HepG2 (cell line): ENCODE data around the gene CHKB.

Experiments
- MTA1 ChIP-seq: sonication (generic); formaldehyde crosslinking; IDR thresholded peaks from 2 replicates; pipeline ENCODE4 v1.4.0; 2020; ENCODE audit warnings: missing genetic modification reagents, mild to moderate bottlenecking, borderline replicate concordance
- TF ChIP-seq, protein P1 (sequence below): sonication (generic); formaldehyde crosslinking; IDR thresholded peaks from 2 replicates; pipeline ENCODE4 v1.4.0; 2020; ENCODE audit warnings: missing genetic modification reagents, borderline replicate concordance

DNA sequence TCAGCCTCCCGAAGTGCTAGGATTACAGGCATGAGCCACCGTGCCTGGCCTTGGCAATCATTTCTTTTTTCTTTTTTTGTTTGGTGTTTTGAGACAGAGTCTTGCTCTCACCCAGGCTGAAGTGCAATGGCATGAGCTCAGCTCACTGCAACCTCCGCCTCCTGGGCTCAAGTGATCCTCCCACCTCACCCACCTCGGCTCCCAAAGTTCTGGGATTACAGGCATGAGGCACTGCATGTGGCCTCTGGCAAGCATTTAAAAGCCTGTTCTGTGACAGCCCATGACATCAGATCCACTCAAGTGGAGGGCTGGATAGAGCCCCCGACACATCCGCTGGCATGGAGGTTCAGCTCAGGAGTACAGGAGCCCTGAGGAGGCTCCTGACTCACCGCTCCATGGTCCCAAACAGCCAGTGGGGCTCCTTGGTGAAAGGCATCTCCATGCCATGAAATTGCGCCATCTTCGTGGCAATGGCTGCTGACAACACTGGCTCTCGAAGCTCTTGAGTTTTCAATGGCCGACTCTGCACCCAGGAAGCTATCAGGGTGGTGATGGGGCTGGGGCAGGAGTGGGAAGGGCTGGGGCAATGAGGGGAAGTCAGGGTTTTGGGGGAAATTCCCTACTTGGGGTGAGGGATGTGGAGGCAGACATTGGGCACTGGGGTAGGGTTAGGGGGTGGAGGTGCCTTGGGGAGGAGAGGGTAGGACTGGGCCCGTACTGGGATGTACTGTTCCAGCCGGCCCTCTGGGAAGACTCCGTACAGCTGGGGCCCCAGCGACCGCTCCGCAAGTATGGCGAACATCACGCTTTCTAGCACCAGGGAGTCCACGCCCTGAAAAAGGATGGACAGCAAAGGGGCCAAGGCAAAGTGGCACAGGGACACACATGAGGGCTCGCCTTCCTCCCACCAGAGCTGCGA lies 1.4 kb downstream of the CHKB start:
- TF ChIP-seq, protein P1, sequence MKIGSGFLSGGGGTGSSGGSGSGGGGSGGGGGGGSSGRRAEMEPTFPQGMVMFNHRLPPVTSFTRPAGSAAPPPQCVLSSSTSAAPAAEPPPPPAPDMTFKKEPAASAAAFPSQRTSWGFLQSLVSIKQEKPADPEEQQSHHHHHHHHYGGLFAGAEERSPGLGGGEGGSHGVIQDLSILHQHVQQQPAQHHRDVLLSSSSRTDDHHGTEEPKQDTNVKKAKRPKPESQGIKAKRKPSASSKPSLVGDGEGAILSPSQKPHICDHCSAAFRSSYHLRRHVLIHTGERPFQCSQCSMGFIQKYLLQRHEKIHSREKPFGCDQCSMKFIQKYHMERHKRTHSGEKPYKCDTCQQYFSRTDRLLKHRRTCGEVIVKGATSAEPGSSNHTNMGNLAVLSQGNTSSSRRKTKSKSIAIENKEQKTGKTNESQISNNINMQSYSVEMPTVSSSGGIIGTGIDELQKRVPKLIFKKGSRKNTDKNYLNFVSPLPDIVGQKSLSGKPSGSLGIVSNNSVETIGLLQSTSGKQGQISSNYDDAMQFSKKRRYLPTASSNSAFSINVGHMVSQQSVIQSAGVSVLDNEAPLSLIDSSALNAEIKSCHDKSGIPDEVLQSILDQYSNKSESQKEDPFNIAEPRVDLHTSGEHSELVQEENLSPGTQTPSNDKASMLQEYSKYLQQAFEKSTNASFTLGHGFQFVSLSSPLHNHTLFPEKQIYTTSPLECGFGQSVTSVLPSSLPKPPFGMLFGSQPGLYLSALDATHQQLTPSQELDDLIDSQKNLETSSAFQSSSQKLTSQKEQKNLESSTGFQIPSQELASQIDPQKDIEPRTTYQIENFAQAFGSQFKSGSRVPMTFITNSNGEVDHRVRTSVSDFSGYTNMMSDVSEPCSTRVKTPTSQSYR = no peak
- TF ChIP-seq MTA1 (CRISPR knock-in tag) = no peak
